Urinary bladder (tissue), 4 donors: ENCODE data around the gene PGPEP1. TPM values are rescaled to one million over a fixed set of nuclear protein-coding genes. Genes with fewer than 3 reads are reported as not detected.
A peak's percentile ranks its signal among the peaks of the same experiment; 100 is the strongest.
"Not testable (repeated sequence)": the region's sequence is repeated elsewhere in the genome, so short reads cannot be mapped to it uniquely, and the experiment has no call there.

Source experiments
- DNase-seq: peaks from one replicate; pipeline ENCODE4 v3.0.0-alpha.2; 2015; ENCODE audit errors: extremely low spot score
- H3K27ac ChIP-seq: one replicate; pipeline ENCODE4 v1.5.1; 2013; ENCODE audit warnings: low read depth, mild to moderate bottlenecking, moderate library complexity
- H3K36me3 ChIP-seq: one replicate; pipeline ENCODE4 v1.6.1; 2013; ENCODE audit warnings: mild to moderate bottlenecking, moderate library complexity; ENCODE audit not compliant: insufficient read depth
- H3K4me1 ChIP-seq: one replicate; pipeline ENCODE4 v1.6.1; 2013; ENCODE audit warnings: mild to moderate bottlenecking, moderate library complexity; ENCODE audit not compliant: insufficient read depth
- H3K4me3 ChIP-seq: one replicate; pipeline ENCODE4 v1.5.1; 2013; ENCODE audit warnings: low read depth, low read length
- WGBS: extraction: QIAGEN DNeasy Blood & Tissue Kit; methylation state at CpG from one replicate; pipeline ENCODE4 v1.1.7; 2013; 5-methylcytosine and 5-hydroxymethylcytosine counted together
- polyA plus RNA-seq: library from polyadenylated mRNA; stranded (reverse); fragments of 200-250 nt; gene quantifications from one replicate; pipeline ENCODE4 v1.2.3, GENCODE V29; 2013
- total RNA-seq: library from RNA; depleted of rRNA; stranded (reverse); fragments of >200 nt; gene quantifications from one replicate; pipeline ENCODE4 v1.2.3, GENCODE V29; 2014
- donor health status: healthy with polysubstance abuse.
- donor health status: healthy.

Gene PGPEP1
- total and polyA plus RNA-seq, 2 donors: 13.9 to 19.0 TPM

DNA sequence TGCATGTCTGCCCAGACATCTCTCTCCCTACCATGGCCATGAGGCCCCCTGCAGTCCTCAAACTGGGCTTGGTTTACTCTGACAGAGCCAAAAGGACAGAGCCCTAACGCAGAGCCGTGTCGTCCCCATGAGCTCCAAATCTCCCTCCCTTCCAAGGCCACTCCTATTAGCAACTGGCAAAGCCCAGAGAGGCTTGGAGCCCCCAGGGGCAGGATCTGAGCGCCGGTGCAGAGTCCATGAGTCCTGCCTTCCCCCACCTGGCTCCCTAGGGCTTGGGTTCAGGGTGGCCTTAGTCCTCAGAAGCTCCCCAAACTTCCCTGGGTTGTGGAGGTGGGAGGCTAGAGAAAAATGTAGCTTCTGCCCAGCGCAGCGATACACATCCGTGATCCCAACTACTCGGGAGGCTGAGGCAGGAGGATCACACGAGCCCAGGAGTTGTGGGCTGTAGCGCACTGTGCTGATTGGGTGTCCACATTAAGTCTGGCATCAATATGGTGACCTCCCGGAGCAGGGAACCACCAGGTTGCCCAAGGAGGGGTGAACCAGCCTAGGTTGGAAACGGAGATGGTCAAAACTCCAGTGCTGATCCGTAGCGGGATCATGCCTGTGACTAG is 7.4 kb upstream of the PGPEP1 start:
- no peak for DNase-seq
- WGBS: 81% methylated on average over 15 of the region's 15 CpGs
- Histone ChIP-seq H3K36me3 (no peaks in the 10 kb centered on the region), H3K27ac (no peak overlapping the region), H3K4me3 (no peak overlapping the region), H3K4me1 (no peaks in the 10 kb centered on the region)

- no peak for DNase-seq
- WGBS: 82% methylated on average over 6 of the region's 6 CpGs
- H3K36me3 ChIP-seq: no peaks in the 10 kb centered on the region
Observed at GRCh38 chr19:18333680-18334079, 6.7 kb upstream of the PGPEP1 start.

GRCh38 chr19:18336121-18336520 is 4.3 kb upstream of the PGPEP1 start:
- WGBS: 47% methylated on average over 7 of the region's 7 CpGs
- H3K27ac ChIP-seq: no peak overlapping the region

More at GRCh38 chr19:18333680-18334079, 6.7 kb upstream of the PGPEP1 start:
- no peaks in the 10 kb centered on the region for H3K4me1 ChIP-seq
- no peak overlapping the region for H3K4me3 ChIP-seq
- no peak overlapping the region for H3K27ac ChIP-seq

DNA sequence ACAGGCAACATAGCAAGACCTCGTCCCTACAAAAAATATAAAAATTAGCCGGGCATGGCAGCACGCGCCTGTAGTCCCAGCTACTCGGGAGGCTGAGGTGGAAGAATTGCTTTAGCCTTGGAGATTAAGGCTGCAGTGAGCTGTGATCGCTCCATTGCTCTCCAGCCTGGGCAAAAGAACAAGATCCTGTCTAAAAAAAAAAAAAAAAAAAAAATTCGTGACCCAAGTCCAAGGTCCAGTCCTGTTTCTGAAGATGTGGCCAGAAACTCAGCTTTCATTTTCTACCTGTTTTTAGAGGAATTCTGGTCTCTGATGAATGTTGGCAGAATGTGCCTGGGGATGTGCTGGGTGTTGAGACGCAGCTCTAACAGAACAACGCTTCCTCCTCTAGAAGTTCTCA is 1.9 kb upstream of the PGPEP1 start:
- Histone ChIP-seq H3K27ac (no peak overlapping the region), H3K36me3 (no peaks in the 10 kb centered on the region), H3K4me3 (no peak overlapping the region), H3K4me1 (no peaks in the 10 kb centered on the region)
- 62% methylated on average over 9 of the region's 9 CpGs for WGBS
- DNase-seq: no peak

More at GRCh38 chr19:18336121-18336520, 4.3 kb upstream of the PGPEP1 start:
- Histone ChIP-seq H3K36me3 (no peaks in the 10 kb centered on the region), H3K4me3 (no peak overlapping the region), H3K4me1 (no peaks in the 10 kb centered on the region)
- DNase-seq: no peak

GRCh38 chr19:18339723-18340122 is 675 bp upstream of the PGPEP1 start:
- Histone ChIP-seq H3K4me3 (peak overlapping the region; percentile 88), H3K36me3 (no peaks in the 10 kb centered on the region), H3K27ac (no peak overlapping the region), H3K4me1 (no peaks in the 10 kb centered on the region)
- 59% methylated on average over 6 of the region's 6 CpGs for WGBS
- no peak for DNase-seq

- Histone ChIP-seq H3K27ac (peak overlapping the region; percentile 88), H3K36me3 (no peaks in the 10 kb centered on the region), H3K4me3 (peak overlapping the region; percentile 88), H3K4me1 (no peaks in the 10 kb centered on the region)
- 5% methylated on average over 18 of the region's 18 CpGs for WGBS
- DNase-seq: no peak
Observed at GRCh38 chr19:18340990-18341868, 831 bp downstream of the PGPEP1 start.

GRCh38 chr19:18342090-18342632 is 1.8 kb downstream of the PGPEP1 start:
- no peak overlapping the region for H3K4me3 ChIP-seq
- WGBS: 85% methylated on average over 8 of the region's 8 CpGs
- H3K36me3 ChIP-seq: no peaks in the 10 kb centered on the region
- no peak overlapping the region for H3K27ac ChIP-seq
- no peak for DNase-seq
- no peaks in the 10 kb centered on the region for H3K4me1 ChIP-seq

- no peak overlapping the region for H3K4me3 ChIP-seq
- no peak overlapping the region for H3K27ac ChIP-seq
- 51% methylated on average over 13 of the region's 13 CpGs for WGBS
- H3K36me3 ChIP-seq: no peaks in the 10 kb centered on the region
- DNase-seq: no peak
- H3K4me1 ChIP-seq: no peaks in the 10 kb centered on the region
Observed at GRCh38 chr19:18344582-18344950, 4.2 kb downstream of the PGPEP1 start.

DNA sequence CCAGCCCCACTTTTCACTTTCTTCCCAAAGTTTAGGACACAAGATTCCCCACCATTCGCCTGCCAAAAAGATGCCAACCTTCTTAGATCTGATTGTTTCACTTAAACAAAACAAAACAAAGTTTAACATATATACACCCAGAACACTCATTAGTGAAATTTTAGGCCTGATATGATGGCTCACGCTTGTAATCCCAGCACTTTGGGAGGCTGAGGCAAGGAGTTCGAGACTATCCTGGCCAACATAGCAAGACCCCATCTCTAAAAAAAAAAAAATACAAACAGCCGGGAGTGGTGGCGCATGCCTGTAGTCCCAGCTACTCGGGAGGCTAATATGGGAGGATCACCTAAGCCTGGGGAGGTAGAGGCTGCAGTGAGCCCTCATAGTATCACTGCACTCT is 4.9 kb downstream of the PGPEP1 start:
- H3K36me3 ChIP-seq: no peaks in the 10 kb centered on the region
- DNase-seq: no peak
- no peak overlapping the region for H3K27ac ChIP-seq
- H3K4me1 ChIP-seq: no peaks in the 10 kb centered on the region
- H3K4me3 ChIP-seq: no peak overlapping the region
- 95% methylated on average over 6 of the region's 6 CpGs for WGBS

DNA sequence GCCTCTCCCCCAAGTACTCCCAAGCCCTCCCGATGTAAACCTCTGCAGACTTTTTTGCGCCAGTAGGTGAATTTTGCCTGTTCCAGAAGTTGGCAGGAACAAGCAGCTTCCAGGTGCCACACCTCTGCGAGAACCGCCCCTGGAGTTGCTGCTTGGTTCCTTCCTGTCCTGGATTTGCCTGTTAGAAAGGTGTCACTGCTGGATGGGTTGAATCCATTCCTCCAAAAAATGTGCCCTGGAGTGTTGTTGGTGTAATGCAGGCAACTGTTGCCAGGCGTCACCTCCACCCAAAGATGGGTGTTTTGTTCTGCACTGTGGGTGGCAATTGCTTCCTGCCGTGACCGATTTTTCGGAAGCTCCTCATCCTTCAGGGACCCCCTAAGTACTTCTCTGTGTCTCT is 5.7 kb downstream of the PGPEP1 start:
- no peak for DNase-seq
- 79% methylated on average over 8 of the region's 8 CpGs for WGBS
- Histone ChIP-seq H3K36me3 (no peaks in the 10 kb centered on the region), H3K27ac (no peak overlapping the region), H3K4me3 (no peak overlapping the region), H3K4me1 (no peaks in the 10 kb centered on the region)

DNA sequence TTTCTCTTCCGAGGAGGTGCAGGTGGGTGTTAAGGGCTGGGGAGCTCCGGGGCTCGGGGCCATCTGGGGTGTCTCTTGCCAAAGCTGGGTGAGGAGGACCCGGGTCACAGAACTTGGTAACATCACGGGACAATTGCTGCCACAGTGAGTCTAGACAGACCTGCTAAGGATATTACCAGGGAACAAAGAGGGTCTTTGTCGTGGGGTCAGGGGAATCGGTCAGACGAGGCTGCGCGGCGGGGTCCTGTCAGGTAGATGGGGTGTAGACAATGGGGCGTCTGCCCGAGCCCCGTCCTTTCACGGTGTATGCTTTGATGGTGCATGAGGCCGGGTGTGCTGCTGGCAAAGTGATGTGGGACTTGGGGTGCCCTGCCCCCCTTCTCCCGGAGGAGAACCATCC is 7.8 kb downstream of the PGPEP1 start:
- H3K4me1 ChIP-seq: no peaks in the 10 kb centered on the region
- no peak overlapping the region for H3K27ac ChIP-seq
- no peak overlapping the region for H3K4me3 ChIP-seq
- WGBS: 90% methylated on average over 17 of the region's 17 CpGs
- DNase-seq: no peak
- H3K36me3 ChIP-seq: no peaks in the 10 kb centered on the region

GRCh38 chr19:18348818-18349339 is 8.5 kb downstream of the PGPEP1 start:
- not testable (repeated sequence) for H3K4me1 ChIP-seq, H3K27ac ChIP-seq, DNase-seq, H3K4me3 ChIP-seq, H3K36me3 ChIP-seq
- 89% methylated on average over 6 of the region's 6 CpGs for WGBS

GRCh38 chr19:18349524-18350128 is 9.2 kb downstream of the PGPEP1 start:
- H3K27ac ChIP-seq: no peak overlapping the region
- 55% methylated on average over 12 of the region's 12 CpGs for WGBS
- no peaks in the 10 kb centered on the region for H3K36me3 ChIP-seq
- no peaks in the 10 kb centered on the region for H3K4me1 ChIP-seq
- H3K4me3 ChIP-seq: no peak overlapping the region
- no peak for DNase-seq
